ENCODE results near the gene CABP7.

Gene CABP7

DNA sequence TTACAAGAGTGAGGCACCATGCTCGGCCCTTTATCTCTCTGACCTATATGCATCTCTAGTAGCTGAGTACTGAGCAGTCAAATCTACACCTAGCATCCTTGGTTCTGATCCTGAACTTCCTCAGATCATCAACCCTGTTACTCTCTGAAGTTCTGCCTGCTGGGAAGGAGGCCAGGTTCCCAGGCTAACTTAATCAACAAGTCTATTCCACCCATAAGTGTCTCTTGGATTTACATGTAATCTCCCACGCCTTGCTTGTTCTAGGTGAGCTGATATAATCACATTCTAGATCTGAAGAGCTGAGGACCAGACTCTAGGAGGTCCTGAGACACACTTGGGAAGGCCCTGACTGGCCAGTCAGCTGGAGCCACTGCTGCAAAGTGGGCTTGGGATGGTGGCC, 22.1 kb downstream of the CABP7 start:
- Histone ChIP-seq H3K27ac (no peak overlapping the region), H3K4me1 (ENCODE audit: control insufficient read depth in 1 of 2, insufficient read depth in 1 of 2, low read depth in 1 of 2, low read length in 1 of 2) (no peaks in the 10 kb centered on the region), H3K4me3 (ENCODE audit: low read depth in 1 of 2, low read length in 1 of 2) (no peak overlapping the region), H3K36me3 (peaks cover 76% of the 10 kb centered on the region), H3K9me3 (no peaks in the 10 kb centered on the region), H3K27me3 (no peaks in the 10 kb centered on the region)
- TF ChIP-seq, protein P1, sequence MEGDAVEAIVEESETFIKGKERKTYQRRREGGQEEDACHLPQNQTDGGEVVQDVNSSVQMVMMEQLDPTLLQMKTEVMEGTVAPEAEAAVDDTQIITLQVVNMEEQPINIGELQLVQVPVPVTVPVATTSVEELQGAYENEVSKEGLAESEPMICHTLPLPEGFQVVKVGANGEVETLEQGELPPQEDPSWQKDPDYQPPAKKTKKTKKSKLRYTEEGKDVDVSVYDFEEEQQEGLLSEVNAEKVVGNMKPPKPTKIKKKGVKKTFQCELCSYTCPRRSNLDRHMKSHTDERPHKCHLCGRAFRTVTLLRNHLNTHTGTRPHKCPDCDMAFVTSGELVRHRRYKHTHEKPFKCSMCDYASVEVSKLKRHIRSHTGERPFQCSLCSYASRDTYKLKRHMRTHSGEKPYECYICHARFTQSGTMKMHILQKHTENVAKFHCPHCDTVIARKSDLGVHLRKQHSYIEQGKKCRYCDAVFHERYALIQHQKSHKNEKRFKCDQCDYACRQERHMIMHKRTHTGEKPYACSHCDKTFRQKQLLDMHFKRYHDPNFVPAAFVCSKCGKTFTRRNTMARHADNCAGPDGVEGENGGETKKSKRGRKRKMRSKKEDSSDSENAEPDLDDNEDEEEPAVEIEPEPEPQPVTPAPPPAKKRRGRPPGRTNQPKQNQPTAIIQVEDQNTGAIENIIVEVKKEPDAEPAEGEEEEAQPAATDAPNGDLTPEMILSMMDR (IDR thresholded peaks at IDR 0.05): no peak

- no peaks in the 10 kb centered on the region for H3K9me3 ChIP-seq
- H3K27ac ChIP-seq: no peak overlapping the region
- no peaks in the 10 kb centered on the region for H3K4me1 ChIP-seq (ENCODE audit: control insufficient read depth in 1 of 2, insufficient read depth in 1 of 2, low read depth in 1 of 2, low read length in 1 of 2)
- H3K36me3 ChIP-seq: peaks cover 79% of the 10 kb centered on the region
- TF ChIP-seq, protein P1 (IDR thresholded peaks at IDR 0.05): no peak
- H3K27me3 ChIP-seq: no peaks in the 10 kb centered on the region
- no peak overlapping the region for H3K4me3 ChIP-seq (ENCODE audit: low read depth in 1 of 2, low read length in 1 of 2)
Observed at GRCh38 chr22:29742326-29742725, 22.5 kb downstream of the CABP7 start.

GRCh38 chr22:29744902-29745301, 25.1 kb downstream of the CABP7 start:
- Histone ChIP-seq H3K27me3 (no peaks in the 10 kb centered on the region), H3K36me3 (peaks cover 67% of the 10 kb centered on the region), H3K4me3 (ENCODE audit: low read depth in 1 of 2, low read length in 1 of 2) (no peak overlapping the region), H3K27ac (no peak overlapping the region), H3K9me3 (no peaks in the 10 kb centered on the region), H3K4me1 (ENCODE audit: control insufficient read depth in 1 of 2, insufficient read depth in 1 of 2, low read depth in 1 of 2, low read length in 1 of 2) (peaks cover 18 to 21% of the 10 kb centered on the region in 2 experiments)
- TF ChIP-seq, protein P1 (IDR thresholded peaks at IDR 0.05): no peak

DNA sequence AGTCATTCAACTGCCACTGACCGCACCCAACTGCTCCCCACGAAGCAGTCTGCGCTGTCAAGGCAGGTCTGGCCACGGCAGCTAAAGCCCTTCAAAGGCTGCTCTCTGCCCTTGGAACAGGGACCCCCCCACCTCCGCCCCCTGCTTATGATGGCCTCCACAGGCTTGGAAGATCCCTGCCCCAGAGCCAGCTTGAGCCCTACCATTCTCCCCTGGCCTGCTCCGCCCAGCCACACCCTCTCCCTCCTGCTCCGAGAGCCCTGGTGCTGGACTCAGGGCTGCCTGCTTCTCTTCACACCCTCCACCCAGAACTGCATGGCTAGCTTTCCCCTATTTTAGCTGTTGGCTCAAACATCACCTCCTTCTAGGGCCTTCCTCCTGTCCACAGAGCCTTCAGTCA, 28.0 kb downstream of the CABP7 start:
- Histone ChIP-seq H3K4me3 (ENCODE audit: low read depth in 1 of 2, low read length in 1 of 2) (no peak overlapping the region), H3K4me1 (ENCODE audit: control insufficient read depth in 1 of 2, insufficient read depth in 1 of 2, low read depth in 1 of 2, low read length in 1 of 2) (peaks cover 47 to 50% of the 10 kb centered on the region in 2 experiments), H3K9me3 (no peaks in the 10 kb centered on the region), H3K27ac (no peak overlapping the region), H3K27me3 (no peaks in the 10 kb centered on the region), H3K36me3 (peaks cover 43% of the 10 kb centered on the region)
- TF ChIP-seq, protein P1 (IDR thresholded peaks at IDR 0.05): no peak

DNA sequence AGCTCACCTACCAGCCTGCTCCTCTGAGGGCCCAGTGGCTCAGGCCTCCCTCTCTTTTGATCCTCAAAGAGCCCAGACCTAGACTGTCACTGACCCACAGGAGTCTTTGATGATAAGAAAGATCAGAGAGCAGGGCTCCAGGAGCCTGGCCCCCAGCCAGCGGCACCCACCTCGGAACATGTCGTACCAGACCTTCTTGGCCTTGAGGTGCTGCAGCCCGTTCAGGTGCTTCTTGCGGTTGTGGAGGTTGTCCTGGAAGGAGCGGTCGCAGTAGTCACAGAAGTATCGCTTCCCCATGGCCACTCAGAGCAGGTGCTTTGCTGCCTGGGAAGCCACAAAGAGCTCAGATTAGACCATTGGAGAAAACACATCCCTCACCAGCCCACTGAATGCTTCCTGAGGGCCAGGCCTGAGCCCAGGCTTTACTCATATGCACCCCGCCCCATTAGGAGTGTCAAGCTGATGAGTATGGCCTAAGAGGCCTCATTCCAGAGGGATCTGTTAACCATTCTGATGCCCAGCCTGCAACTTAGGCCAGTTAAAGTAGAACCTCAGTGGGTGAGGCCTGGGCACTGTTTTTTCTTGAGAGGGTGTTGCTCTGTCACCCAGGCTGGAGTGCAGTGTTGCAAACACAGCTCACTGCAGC, 28.6 kb downstream of the CABP7 start:
- TF ChIP-seq, protein P1 (IDR thresholded peaks at IDR 0.05): no peak
- H3K9me3 ChIP-seq: no peaks in the 10 kb centered on the region
- no peaks in the 10 kb centered on the region for H3K27me3 ChIP-seq
- peaks cover 43% of the 10 kb centered on the region for H3K36me3 ChIP-seq
- no peak overlapping the region for H3K4me3 ChIP-seq (ENCODE audit: low read depth in 1 of 2, low read length in 1 of 2)
- H3K27ac ChIP-seq: peak overlapping the region; percentile 82
- H3K4me1 ChIP-seq (ENCODE audit: control insufficient read depth in 1 of 2, insufficient read depth in 1 of 2, low read depth in 1 of 2, low read length in 1 of 2): peaks cover 50 to 52% of the 10 kb centered on the region in 2 experiments

Data from neutrophil (primary cell).